Measurements from ENCODE around the gene OPRM1. TPM values are rescaled to one million over a fixed set of nuclear protein-coding genes. Genes with fewer than 3 reads are reported as not detected.
"Not testable (repeated sequence)": the region's sequence is repeated elsewhere in the genome, so short reads cannot be mapped to it uniquely, and the experiment has no call there.

The OPRM1 gene
- total RNA-seq, 1 donor from 2014 or later: not detected

DNA sequence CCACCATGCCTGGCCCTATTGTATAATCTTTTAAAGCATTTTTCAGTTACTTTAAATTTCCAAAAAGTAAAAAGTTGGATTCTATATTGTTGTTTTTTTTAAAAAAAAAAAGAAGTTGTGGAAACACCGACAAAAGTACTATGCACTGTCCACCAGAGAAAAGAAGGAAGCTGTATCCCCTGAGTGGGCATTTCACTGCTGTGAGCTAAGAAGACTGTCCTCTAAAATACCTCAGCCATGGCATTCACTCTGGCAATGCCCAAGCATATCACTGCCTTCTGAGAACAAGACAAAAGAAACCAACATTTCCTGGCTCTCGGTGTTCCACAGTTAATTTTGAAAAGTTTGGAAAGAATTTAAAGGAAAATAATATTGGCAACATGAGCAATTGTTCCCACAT lies 199.8 kb downstream of the OPRM1 start:
- no peak for DNase-seq (ENCODE audit: low read depth, low spot score)

DNA sequence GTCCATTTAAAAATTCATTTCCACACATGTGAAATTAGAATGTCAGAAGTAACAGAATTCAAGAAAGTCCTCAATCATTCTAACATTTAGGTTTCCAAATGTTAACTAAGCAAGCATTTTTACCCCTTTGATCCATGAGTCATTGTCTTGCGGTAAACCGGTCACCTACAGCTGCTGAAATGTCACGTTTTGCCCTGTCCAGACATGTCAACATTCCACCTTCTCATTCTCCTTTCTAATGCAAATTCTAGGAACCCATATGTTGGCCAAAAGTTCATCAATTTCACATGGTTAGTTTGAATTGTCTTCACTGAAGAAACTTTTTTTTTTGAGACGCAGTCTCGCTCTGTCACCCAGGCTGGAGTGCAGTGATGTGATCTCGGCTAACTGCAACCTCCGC lies 200.4 kb downstream of the OPRM1 start:
- DNase-seq (ENCODE audit: low read depth, low spot score): no peak

DNA sequence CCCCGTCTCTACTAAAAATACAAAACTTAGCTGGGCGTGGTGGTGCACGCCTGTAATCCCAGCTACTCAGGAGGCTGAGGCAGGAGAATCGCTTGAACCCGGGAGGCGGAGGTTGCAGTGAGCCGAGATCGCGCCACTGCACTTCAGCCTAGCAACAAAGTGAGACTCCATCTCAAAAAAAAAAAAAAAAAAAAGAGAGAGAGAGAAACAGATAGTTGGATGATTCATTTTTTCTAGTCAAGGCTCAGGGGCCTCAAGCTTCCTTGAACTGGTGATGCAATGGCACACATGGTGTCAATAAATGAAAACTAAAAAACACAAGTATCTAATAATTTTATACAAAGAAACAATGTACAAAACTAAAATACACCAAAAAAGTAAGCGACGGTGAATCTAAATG lies 202.0 kb downstream of the OPRM1 start:
- DNase-seq (ENCODE audit: low read depth, low spot score): not testable (repeated sequence)

DNA sequence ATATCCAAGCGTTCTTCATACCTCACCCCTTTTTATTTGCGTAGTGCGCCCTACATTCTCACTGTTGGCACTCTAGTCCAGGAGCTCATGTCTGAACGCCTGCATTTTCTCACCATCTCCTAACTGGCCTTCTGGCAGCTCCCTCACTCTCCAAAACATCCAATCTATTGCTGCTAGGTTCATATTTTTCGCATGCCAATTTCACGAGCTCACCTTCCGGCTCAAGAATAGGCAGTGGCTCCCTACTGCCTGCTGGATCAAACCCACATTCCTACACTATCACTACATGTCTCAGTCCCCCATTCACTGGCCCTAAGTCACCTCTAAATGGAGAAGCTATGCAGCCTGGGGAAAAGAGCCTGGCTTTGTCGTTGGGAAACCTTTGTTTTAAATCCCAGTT lies 202.5 kb downstream of the OPRM1 start:
- no peak for DNase-seq (ENCODE audit: low read depth, low spot score)

DNA sequence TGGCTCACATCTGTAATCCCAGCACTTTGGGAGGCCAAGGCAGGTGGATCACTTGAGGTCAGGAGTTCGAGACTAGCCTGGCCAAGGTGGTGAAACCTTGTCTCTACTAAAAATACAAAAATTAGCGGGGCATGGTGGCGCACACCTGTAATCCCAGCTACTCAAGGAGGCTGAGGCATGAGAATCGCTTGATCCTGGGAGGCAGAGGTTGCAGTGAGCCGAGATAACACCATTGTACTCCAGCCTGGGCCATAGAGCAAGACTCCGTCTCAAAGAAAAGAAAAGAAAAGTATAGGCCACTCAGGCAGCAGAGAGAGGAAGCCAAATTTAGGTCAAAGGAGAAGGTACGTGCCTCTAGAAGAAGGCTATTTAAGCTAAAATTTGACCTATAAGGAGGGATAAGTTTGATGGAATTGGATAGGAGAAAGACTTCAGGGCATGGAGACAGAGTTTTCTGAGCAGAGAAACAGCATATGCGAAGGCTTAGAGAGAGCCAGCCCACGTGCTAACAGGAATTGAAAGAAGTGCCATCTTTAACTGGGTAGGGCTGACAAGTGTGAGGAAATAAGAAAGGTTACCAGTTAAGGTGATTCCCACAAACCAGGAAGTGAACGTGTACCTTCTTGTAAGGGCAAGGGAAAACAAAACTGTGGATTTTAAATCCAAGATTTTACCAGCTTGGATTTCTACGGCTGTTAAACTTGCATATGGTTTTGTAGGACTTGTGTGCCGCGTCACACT lies 203.7 kb downstream of the OPRM1 start:
- DNase-seq (ENCODE audit: low read depth, low spot score): no peak

DNA sequence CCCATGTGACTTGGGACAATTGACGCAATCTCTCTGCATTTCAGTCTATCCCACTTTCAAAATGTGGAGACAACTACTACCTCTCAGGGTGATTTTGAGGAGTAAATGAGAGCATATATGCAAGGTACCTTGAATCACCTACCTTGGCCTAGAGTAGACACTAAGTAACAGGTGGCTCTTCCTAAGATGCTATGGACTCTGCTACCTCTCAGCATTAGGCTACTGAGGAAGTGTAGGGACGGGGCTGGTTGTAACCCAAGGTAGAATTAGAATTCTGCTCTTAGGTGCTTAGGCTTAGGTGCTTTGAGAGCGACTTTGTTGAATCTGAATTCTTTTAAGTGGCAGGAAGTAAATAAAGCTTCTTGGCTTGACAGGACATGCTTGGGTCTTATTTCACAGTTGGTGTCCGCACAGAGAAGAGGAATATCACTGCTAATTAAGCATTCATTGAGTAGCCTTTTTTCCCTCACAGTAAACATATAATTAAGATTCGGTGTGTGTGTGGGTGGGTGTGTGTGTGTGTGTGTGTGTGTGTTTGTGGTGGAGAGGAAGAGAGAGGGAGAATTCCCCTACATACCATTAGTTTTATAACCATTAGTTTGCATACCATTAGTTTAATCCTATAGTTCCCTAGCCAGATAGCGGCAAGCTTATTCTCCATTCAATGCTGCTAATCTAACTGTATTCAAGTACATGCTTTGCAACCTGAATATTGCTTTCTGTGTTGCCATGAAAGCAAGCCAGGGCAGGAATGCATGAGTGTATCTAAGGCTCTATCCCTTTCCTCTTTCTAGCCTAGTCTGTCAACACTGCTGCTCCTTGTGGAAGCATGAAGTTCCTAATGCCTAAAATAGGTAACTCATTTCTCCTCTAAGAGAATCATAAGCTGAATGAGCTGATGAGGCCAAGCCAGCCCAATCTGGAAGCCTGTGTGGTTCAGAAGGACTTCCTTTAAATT lies 205.0 kb downstream of the OPRM1 start:
- no peak for DNase-seq (ENCODE audit: low read depth, low spot score)

DNA sequence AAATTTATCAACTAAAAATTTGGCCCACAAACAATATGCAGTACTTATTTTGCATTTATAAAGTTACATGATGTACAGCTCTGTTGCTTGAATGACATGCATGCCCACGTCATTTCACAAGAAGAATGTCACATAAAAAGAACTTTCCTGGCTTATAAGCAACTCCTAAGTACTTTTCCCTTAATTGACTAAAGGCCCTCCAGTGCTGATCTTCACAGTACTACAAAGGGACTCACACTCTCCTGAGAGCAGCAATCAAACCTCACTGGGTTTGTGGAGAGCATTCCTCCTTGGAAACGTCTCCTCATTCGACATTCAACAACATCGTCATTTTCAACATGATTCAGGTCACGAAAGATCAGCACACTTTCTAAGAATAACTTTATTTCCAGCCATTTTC lies 206.5 kb downstream of the OPRM1 start:
- no peak for DNase-seq (ENCODE audit: low read depth, low spot score)

DNA sequence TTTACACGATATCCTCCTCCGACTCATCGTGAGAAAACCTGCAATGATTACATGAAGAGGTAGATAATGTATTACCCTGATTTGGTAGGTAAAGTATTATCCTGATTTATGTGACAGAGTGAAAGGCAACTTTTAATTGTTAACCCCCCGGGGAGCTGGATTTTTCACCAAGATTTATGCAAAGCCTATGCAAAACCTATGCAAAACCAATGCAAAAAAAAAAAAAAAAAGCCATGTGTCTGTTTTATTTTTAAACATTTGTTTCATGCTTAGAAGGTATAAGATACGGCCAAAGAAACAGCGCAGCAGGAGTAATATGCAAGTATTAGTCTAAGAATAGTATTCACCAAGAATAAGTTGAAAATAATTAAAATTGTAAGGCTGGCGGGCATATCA lies 207.7 kb downstream of the OPRM1 start:
- no peak for DNase-seq (ENCODE audit: low read depth, low spot score)

DNA sequence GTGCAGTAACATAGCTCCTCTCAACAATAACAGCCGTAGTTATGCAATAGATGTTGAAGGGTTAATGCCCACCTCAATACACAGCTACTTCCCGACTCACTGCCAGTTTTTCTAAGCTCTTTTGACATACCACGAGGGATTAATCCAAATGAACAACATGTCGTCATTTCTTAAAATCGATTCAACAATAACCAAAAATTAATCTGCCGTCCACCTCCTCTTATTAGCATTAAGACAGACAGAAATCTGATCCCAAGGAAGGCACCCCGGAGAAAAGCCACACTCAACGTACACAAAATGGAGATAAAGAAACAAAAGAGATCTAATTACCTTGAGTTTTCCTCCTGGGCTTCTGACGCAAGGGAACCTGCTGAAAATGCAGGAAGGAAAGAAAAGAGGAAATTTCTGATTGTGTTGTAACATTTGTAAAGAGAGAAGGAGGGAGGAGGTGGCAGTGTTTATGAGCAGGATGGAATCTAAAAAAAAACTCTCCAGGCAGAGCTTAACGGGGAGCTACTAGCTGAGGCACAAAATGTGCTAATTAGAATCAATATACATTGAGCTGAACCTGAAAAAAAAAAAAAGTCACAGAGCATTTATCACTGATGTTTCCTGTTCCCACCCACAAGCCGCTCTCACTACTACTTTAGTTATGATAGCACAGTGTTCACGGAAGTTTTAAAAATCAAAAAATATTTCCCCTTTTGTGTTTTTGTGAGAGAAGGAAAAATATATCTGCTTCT lies 208.2 kb downstream of the OPRM1 start:
- no peak for DNase-seq (ENCODE audit: low read depth, low spot score)

DNA sequence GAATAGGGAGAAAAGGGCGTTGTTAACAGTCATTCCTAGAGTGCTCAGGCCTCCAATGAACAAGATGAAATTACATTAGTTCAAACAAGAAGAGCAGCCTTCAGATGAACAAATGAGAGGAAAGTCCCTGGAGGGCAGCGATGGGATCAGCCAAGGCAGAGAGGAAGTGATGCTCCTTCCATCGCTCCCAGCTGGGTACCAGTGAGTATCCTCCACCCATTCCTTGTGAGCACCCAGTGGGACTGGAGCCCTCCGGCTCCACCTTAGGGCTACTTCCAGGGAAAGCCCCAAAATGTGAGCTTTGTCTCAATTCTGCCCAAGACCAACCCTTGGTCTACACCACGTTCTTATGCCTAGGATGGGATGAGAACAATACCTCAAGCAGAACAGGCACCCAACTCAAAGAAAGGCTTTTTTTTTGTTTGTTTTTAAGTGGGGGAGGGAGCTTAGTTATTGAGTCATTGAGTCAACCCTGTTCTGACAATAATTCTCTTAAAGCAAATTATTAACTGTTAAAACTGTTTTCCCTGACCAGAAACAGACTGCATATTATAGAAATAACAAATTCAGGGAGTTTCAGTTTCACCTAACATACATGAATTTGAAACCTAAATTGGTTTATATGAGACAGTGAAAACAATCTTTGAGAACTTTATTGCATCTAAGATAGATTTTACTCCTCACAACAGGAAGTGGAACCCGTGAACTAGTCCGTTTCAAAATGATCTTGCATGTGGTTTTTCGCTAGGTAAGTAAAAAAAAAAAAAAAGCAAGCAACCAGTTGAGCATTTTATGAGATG lies 210.7 kb downstream of the OPRM1 start:
- DNase-seq (ENCODE audit: low read depth, low spot score): no peak

DNA sequence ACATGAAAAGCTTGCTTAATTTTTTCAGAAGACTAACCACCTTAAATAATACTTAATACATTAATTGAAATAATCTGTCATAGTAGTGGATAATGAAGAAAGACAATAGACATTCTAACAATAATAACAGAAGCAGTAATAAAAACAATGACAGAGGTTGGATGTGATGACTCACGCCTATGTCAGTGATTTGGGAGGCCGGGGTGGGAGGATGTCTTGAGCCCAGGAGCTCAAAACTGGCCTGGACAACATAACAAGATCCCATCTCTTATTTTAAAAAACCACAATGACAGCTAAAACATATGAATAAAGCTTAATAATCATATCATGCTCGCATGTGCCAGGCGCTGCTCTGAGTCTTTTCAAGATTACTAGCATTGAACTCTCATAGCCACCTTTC lies 212.1 kb downstream of the OPRM1 start:
- DNase-seq (ENCODE audit: low read depth, low spot score): no peak

DNA sequence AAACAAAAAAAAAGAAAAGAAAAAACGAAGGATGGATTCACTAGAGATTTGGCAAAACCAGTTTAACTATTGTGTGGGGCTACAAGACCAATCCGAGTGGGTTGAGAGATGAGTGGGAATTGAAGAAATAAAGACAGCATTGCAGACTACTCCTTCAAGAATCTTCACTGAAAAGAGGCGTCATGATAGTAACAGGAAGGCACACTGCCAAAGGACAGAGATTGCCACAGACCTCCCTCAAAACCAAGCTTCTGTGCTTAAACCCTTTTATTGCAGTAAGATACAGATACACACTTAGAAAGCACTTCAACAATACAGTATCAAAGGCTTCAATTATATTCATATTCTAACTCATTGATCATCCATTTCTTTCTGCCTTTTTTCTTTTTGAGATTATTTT lies 213.6 kb downstream of the OPRM1 start:
- DNase-seq (ENCODE audit: low read depth, low spot score): no peak

DNA sequence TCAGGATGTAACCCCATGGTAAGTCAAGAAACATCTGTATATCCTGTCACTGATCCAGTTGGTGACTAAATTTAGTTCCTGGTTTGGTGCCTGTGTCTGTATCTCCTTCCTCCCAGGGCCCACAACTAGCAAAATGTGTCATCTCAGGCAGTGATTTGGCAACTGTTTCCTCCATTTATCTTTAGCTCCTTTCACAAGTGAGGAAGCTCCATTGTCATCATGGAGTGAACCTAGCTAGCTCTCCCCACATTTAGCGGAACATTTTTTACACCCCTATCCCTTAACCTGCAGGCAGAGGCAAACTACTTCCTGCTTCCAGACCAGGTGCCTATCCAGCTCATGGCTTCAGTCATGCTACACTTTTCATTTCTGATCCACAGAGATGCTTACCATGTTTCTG lies 218.0 kb downstream of the OPRM1 start:
- DNase-seq (ENCODE audit: low read depth, low spot score): no peak

DNA sequence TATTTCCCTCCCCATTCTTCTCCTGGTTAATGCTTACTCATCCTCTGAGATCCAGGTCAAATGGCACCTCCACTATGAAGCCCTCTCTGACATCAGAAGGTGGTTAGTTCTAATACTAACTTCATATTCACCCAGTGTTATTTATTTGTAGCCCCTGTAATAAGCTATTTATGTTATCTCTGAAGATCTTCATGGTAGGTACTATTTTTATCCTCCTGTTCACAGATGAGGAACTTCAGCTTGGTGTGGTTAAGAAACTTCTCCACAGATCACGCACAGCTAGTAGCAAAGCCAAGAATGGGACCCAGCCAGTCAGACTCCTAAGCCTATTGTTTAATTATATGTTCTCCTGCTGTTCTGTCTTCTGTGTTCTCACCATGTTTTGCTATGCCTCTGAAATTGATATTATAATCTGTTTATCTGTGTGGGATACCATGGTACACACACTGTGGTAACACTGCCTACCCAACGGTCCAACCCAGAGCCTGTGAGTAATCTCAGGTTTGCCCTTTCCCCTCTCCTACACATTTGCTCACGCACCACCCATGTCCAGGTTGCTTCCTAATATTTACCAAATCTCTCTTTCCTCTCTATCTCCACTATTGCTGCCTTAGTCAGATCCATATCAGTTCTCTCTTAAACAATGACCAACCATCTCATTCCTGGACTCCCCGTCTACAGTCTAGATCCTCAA lies 219.2 kb downstream of the OPRM1 start:
- DNase-seq (ENCODE audit: low read depth, low spot score): no peak

DNA sequence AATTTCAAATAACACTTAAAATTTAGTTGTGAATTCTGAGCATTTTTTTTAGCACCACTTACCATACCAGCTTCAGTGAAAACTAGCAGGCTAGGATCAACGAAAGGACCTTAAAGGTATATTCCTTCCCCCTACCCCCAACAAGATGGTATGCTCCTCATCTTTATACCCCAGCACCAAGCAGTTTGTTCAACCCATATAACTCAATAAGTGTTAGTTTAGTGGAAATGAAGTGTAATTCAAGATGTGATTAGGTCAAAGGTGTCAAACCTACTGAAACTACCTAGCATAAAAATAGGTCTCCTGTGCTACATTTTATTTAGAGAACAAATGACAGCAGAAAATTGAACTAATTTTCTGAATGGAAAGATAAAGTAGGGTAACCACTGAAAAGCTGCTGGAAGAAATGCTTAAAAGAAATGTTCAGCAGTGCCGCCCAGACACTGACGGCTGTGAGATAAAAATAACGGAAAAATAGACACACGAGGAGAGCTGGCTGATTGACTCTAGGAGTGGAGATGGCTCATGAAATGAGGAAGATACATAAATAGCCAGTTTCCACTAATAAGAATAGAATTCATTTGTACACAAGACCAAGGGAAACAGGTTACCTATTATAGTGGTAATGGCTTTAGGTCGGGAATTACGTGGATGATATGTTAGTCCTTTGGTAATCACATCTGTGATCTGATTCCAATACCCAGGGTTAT lies 222.8 kb downstream of the OPRM1 start:
- DNase-seq (ENCODE audit: low read depth, low spot score): no peak

DNA sequence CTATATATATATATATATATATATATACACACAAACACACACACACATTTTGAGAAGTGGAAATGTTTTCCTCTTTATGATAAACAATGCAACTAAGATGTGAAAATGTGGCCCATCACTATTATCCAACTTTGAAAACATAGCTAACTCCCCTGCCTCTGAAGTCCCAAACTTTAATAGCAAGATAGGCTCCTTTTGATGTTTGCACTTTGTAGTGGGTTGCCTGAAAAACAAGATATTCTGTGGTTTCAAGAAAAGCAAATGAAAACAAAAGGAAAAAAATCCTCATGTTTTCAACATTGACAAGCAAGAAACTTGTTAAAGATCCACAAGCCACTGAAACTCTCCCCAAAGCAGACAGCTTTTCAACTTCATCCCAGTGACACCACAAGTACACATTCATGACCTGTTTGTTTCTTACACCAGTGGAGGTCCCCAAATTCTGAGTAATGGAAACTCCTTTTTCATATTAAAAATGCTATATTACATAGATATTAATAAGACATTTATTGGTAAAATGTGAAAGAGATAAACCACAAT lies 227.6 kb downstream of the OPRM1 start:
- DNase-seq (ENCODE audit: low read depth, low spot score): no peak

DNA sequence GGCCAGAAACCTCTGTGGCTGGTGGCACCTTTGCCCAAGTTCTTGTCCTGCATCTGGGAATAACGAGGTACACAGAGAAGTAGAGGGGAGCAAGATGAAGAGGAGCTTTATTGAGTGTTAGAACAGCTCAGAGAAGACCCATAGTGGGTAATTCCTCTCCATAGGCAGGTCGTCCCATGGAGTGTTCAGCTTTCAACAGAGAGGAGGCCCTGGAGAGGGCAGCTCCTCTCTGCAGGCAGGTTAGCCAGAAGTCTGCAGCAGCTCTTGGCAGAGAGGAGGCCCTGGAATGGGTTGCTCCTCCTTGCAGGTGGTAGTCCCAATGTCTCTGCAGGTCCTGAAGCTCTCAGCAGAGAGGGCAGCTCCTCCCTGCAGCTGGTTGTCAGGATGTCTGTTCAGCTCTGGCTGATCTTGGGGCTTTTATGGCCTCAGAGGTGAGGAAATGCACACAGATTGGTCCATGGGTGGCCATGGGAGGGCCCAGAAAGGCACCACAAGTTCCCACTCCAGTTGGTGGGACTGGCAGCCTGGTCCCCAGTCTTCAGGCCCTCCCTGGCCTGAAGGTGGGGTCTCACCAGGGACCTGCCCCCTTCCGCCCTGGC lies 228.6 kb downstream of the OPRM1 start:
- no peak for DNase-seq (ENCODE audit: low read depth, low spot score)

DNA sequence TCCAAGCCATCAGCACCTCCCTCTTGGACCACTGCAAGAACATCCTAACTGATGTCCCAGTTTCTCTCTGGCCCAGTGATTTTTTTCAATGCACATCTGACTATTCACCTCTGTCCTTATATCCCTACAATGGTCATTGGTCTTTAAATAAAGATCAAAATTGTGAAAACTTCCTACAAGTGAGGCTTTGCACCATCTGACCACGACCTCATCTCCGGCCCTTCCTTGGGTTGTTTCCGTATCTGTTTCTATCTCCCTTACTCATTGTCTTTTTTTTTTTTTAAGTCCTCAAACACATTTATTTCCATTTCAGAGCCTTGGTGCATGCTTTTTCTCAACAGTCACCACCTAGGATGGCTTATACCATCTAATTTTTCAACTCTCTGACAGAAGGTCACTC lies 229.4 kb downstream of the OPRM1 start:
- no peak for DNase-seq (ENCODE audit: low read depth, low spot score)

DNA sequence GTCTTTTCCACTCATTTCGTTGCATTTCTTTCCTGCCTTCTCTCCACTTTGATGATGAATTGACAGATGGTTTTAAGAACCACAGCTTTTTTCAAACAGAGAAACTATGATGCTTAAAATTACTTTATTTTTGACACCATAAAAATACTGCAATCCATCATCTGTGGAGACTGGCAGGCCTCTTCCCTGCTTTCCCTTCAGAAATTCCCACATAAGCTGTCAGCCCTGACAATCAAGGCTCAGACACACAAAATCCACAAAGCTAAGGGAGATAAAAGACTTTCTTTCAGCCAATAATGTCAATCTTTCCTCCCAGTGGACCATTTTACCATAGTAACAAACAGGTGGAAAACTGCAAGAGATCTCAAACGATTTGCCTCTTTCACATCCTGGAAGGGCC lies 235.1 kb downstream of the OPRM1 start:
- no peak for DNase-seq (ENCODE audit: low read depth, low spot score)
